GM06990 (cell line): ENCODE results near the gene CUBN.

Experiments used
- DNase-seq: peaks from one replicate; pipeline ENCODE4 v3.0.0-alpha.2; 2011; ENCODE audit not compliant: insufficient read length; ENCODE audit errors: extremely low read depth
- H3K27me3 ChIP-seq: replicated peaks from 2 replicates; pipeline ENCODE4 v1.6.0; 2011; ENCODE audit warnings: low read length; ENCODE audit not compliant: control insufficient read depth, insufficient read depth
- H3K36me3 ChIP-seq: 2 replicates; pipeline ENCODE4 v1.5.1; 2011; ENCODE audit warnings: low read length; ENCODE audit not compliant: control insufficient read depth, insufficient read depth
- H3K4me3 ChIP-seq: replicated peaks from 2 replicates; pipeline ENCODE4 v1.5.1; 2011; ENCODE audit warnings: low read depth, mild to moderate bottlenecking, control low read depth, low read length
- TF ChIP-seq, protein P1 (sequence below): IDR thresholded peaks from 2 replicates; pipeline ENCODE4 v1.5.1; 2011; ENCODE audit warnings: low read length, control low read depth, mild to moderate bottlenecking, inconsistent platforms; ENCODE audit not compliant: insufficient read depth, poor library complexity, severe bottlenecking

The CUBN gene

GRCh38 chr10:17056781-17057428, 72.7 kb downstream of the CUBN start:
- TF ChIP-seq, protein P1, sequence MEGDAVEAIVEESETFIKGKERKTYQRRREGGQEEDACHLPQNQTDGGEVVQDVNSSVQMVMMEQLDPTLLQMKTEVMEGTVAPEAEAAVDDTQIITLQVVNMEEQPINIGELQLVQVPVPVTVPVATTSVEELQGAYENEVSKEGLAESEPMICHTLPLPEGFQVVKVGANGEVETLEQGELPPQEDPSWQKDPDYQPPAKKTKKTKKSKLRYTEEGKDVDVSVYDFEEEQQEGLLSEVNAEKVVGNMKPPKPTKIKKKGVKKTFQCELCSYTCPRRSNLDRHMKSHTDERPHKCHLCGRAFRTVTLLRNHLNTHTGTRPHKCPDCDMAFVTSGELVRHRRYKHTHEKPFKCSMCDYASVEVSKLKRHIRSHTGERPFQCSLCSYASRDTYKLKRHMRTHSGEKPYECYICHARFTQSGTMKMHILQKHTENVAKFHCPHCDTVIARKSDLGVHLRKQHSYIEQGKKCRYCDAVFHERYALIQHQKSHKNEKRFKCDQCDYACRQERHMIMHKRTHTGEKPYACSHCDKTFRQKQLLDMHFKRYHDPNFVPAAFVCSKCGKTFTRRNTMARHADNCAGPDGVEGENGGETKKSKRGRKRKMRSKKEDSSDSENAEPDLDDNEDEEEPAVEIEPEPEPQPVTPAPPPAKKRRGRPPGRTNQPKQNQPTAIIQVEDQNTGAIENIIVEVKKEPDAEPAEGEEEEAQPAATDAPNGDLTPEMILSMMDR: no peak
- H3K27me3 ChIP-seq: no peaks in the 10 kb centered on the region
- no peak overlapping the region for H3K4me3 ChIP-seq
- no peak for DNase-seq
- H3K36me3 ChIP-seq: no peaks in the 10 kb centered on the region

- H3K27me3 ChIP-seq: no peaks in the 10 kb centered on the region; the same call in 1 of the 2 replicates
- TF ChIP-seq, protein P1: no peak
These were observed 76.1 kb downstream of the CUBN start for GRCh38 chr10:17053513-17053912.

DNA sequence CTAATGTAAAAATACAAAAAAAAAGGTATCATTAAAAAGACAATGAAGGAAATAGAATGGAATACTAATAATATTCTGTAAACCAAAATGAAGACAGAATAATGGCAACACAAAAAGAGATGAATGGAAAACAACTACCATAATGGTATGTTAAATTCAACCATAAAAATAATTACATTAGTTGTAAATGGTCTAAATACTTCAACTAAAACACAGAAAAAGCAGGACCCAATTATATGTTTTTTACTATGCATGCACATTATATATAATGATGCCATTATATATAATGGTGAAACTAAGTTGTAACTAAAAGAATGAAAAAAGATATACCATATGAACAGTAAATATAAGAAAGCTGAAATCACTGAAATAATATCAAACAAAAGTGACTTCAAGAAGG, 76.5 kb downstream of the CUBN start:
- Histone ChIP-seq H3K36me3 (no peaks in the 10 kb centered on the region), H3K4me3 (no peak overlapping the region), H3K27me3 (no peaks in the 10 kb centered on the region; the same call in 1 of the 2 replicates)
- TF ChIP-seq, protein P1: no peak
- DNase-seq: no peak

More at GRCh38 chr10:17053513-17053912, 76.1 kb downstream of the CUBN start:
- Histone ChIP-seq H3K4me3 (no peak overlapping the region), H3K36me3 (no peaks in the 10 kb centered on the region)
- no peak for DNase-seq

DNA sequence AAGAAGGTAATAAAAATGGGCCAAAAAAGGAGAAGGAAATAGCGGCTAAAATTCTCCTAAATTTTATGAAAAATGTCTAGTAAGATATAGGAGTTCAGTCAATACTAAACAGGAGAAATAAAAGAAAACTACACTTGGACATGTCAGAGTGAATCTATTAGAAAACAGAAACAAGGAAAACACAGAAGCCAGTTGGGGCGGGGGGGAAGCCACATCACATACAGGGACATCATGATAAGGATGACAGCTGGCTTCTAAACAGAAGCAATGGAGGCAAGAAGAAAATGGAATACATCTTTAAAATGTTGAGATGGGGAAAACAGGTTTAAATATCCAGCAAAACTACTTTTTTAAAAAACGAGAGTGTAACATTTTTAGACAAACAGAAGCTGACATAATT, 77.8 kb downstream of the CUBN start:
- DNase-seq: no peak
- Histone ChIP-seq H3K36me3 (no peaks in the 10 kb centered on the region), H3K4me3 (no peak overlapping the region), H3K27me3 (no peaks in the 10 kb centered on the region; the same call in 1 of the 2 replicates)
- TF ChIP-seq, protein P1: no peak

DNA sequence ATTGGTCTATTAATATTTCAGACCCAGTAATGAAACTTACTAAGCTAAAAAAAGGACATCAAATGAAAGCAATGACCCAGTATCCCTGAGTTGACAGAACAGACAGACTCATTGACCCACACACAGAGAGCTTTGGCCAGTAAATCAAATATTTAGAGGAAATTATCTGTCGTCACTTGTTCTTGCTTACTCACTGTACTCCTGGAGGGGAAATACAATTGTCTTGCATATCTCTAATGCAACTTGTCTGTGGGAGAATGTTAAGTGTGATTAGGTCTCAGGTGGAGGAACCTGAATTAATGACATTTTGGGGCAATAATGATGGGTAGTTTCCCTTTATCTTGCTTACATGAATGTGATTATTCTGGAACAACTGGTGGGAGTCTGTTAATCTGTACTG, 80.4 kb downstream of the CUBN start:
- no peaks in the 10 kb centered on the region for H3K36me3 ChIP-seq
- TF ChIP-seq, protein P1: no peak
- no peak overlapping the region for H3K4me3 ChIP-seq
- no peaks in the 10 kb centered on the region; the same call in 1 of the 2 replicates for H3K27me3 ChIP-seq
- no peak for DNase-seq
